Measurements from ENCODE around the gene KPNA1. TPM values are rescaled to one million over a fixed set of nuclear protein-coding genes. Genes with fewer than 3 reads are reported as not detected.

KPNA1 gene
- total and polyA plus RNA-seq, 2 of the 13 experiments (the other 11 are each of a cell fraction or from before 2014, with no cell fraction given), result 15.4 to 30.0 TPM

GRCh38 chr3:122564155-122564912 lies 49.6 kb upstream of the KPNA1 start, which contains the start of the genes DTX3L and PARP9 (continued):
- TF ChIP-seq, protein P1, sequence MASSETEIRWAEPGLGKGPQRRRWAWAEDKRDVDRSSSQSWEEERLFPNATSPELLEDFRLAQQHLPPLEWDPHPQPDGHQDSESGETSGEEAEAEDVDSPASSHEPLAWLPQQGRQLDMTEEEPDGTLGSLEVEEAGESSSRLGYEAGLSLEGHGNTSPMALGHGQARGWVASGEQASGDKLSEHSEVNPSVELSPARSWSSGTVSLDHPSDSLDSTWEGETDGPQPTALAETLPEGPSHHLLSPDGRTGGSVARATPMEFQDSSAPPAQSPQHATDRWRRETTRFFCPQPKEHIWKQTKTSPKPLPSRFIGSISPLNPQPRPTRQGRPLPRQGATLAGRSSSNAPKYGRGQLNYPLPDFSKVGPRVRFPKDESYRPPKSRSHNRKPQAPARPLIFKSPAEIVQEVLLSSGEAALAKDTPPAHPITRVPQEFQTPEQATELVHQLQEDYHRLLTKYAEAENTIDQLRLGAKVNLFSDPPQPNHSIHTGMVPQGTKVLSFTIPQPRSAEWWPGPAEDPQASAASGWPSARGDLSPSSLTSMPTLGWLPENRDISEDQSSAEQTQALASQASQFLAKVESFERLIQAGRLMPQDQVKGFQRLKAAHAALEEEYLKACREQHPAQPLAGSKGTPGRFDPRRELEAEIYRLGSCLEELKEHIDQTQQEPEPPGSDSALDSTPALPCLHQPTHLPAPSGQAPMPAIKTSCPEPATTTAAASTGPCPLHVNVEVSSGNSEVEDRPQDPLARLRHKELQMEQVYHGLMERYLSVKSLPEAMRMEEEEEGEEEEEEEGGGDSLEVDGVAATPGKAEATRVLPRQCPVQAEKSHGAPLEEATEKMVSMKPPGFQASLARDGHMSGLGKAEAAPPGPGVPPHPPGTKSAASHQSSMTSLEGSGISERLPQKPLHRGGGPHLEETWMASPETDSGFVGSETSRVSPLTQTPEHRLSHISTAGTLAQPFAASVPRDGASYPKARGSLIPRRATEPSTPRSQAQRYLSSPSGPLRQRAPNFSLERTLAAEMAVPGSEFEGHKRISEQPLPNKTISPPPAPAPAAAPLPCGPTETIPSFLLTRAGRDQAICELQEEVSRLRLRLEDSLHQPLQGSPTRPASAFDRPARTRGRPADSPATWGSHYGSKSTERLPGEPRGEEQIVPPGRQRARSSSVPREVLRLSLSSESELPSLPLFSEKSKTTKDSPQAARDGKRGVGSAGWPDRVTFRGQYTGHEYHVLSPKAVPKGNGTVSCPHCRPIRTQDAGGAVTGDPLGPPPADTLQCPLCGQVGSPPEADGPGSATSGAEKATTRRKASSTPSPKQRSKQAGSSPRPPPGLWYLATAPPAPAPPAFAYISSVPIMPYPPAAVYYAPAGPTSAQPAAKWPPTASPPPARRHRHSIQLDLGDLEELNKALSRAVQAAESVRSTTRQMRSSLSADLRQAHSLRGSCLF (CRISPR knock-in tag; IDR thresholded peaks at IDR 0.05; ENCODE audit: borderline replicate concordance), result 0 out of 2 replicates have a peak, but pooled peaks have one; percentile 27
- TF ChIP-seq ZNF335 (CRISPR knock-in tag; IDR thresholded peaks at IDR 0.05), result no peak
- no peak for TF ChIP-seq ZNF569 (CRISPR knock-in tag; IDR thresholded peaks at IDR 0.05; ENCODE audit: borderline replicate concordance)
- no peak for TF ChIP-seq BHLHE40 (IDR thresholded peaks at IDR 0.05; ENCODE audit: low read length)
- no peak for TF ChIP-seq RFXANK (CRISPR knock-in tag; IDR thresholded peaks at IDR 0.05)
- peak in 1 of 2 experiments; percentile 48; a peak in 1 of 4 replicates for TF ChIP-seq ATF4 (CRISPR knock-in tag; IDR thresholded peaks at IDR 0.05)
- peak; percentile 87 for TF ChIP-seq HIVEP1 (CRISPR knock-in tag; IDR thresholded peaks at IDR 0.05)
- 0 out of 2 replicates have a peak, but pooled peaks have one; percentile 50 for TF ChIP-seq TMF1 (CRISPR knock-in tag; IDR thresholded peaks at IDR 0.05; ENCODE audit: low read depth)
- no peak for TF ChIP-seq NFYC (CRISPR knock-in tag; IDR thresholded peaks at IDR 0.05)
- TF ChIP-seq SP5 (CRISPR knock-in tag; IDR thresholded peaks at IDR 0.05; ENCODE audit: borderline replicate concordance, low read depth), result no peak
- peak; percentile 66 for TF ChIP-seq HNRNPK (IDR thresholded peaks at IDR 0.05; ENCODE audit: low read depth, low read length, poor library complexity, severe bottlenecking)
- peak; percentile 40; the same call in 1 of the 2 replicates for TF ChIP-seq FOSL2 (CRISPR knock-in tag; IDR thresholded peaks at IDR 0.05)
- peak; percentile 97 for TF ChIP-seq ZSCAN21 (CRISPR knock-in tag; IDR thresholded peaks at IDR 0.05; ENCODE audit: borderline replicate concordance)
- TF ChIP-seq ATF7-NPFF (CRISPR knock-in tag; IDR thresholded peaks at IDR 0.05; ENCODE audit: low read depth), result peak; percentile 58
- peak; percentile 73; the same call in 1 of the 2 replicates for TF ChIP-seq ZNF446 (CRISPR knock-in tag; IDR thresholded peaks at IDR 0.05)
- TF ChIP-seq, protein P2, sequence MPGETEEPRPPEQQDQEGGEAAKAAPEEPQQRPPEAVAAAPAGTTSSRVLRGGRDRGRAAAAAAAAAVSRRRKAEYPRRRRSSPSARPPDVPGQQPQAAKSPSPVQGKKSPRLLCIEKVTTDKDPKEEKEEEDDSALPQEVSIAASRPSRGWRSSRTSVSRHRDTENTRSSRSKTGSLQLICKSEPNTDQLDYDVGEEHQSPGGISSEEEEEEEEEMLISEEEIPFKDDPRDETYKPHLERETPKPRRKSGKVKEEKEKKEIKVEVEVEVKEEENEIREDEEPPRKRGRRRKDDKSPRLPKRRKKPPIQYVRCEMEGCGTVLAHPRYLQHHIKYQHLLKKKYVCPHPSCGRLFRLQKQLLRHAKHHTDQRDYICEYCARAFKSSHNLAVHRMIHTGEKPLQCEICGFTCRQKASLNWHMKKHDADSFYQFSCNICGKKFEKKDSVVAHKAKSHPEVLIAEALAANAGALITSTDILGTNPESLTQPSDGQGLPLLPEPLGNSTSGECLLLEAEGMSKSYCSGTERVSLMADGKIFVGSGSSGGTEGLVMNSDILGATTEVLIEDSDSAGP (CRISPR knock-in tag; IDR thresholded peaks at IDR 0.05; ENCODE audit: borderline replicate concordance), result peak; percentile 84; the same call in 1 of the 2 replicates
- TF ChIP-seq ZNF615 (CRISPR knock-in tag; IDR thresholded peaks at IDR 0.05; ENCODE audit: borderline replicate concordance), result no peak
- peak; percentile 97 for TF ChIP-seq PHF8 (CRISPR knock-in tag; IDR thresholded peaks at IDR 0.05)
- 0 out of 2 replicates have a peak, but pooled peaks have one; percentile 42 for TF ChIP-seq ZMYM2 (CRISPR knock-in tag; IDR thresholded peaks at IDR 0.05)
- no peak for TF ChIP-seq NFIC (IDR thresholded peaks at IDR 0.05; ENCODE audit: low read length)
- TF ChIP-seq PAWR (CRISPR knock-in tag; IDR thresholded peaks at IDR 0.05; ENCODE audit: borderline replicate concordance), result peak; percentile 79; the same call in 1 of the 2 replicates
- TF ChIP-seq ZNF350 (CRISPR knock-in tag; IDR thresholded peaks at IDR 0.05; ENCODE audit: borderline replicate concordance, low read depth), result peak; percentile 80

All from HepG2 (cell line).